KOPT-K1 (cell line): Measurements from ENCODE around the gene TBC1D3.
"Not testable (repeated sequence)": the region's sequence is repeated elsewhere in the genome, so short reads cannot be mapped to it uniquely, and the experiment has no call there.

Source experiments
- H3K27ac ChIP-seq: fragments of 200-600 bp; sonication (generic); 2 replicates; pipeline ENCODE4 v1.5.1; 2016; ENCODE audit warnings: antibody characterized with exemption, mild to moderate bottlenecking, low read depth, low read length; ENCODE audit not compliant: poor library complexity, severe bottlenecking
- H3K36me3 ChIP-seq: fragments of 200-600 bp; sonication (generic); 2 replicates; pipeline ENCODE4 v1.5.1; 2017; ENCODE audit warnings: antibody characterized with exemption, mild to moderate bottlenecking, low read length, moderate library complexity; ENCODE audit not compliant: insufficient read depth
- H3K9me3 ChIP-seq: fragments of 200-600 bp; sonication (generic); 2 replicates; pipeline ENCODE4 v1.5.1; 2017; ENCODE audit warnings: antibody characterized with exemption, low read length, mild to moderate bottlenecking; ENCODE audit not compliant: insufficient read depth, poor library complexity, severe bottlenecking

The TBC1D3 gene

GRCh38 chr17:38192455-38192854 is at the start of gene TBC1D3:
TSS of gene TBC1D3 (minus strand) at chr17:38192555. CDS start at chr17:38191029, 1,526 bp downstream.
- not testable (repeated sequence) for H3K9me3 ChIP-seq, H3K27ac ChIP-seq, H3K36me3 ChIP-seq

GRCh38 chr17:38232790-38233189 is 40.4 kb upstream of the TBC1D3 start:
- not testable (repeated sequence) for H3K36me3 ChIP-seq, H3K27ac ChIP-seq, H3K9me3 ChIP-seq

- H3K27ac ChIP-seq, H3K36me3 ChIP-seq, H3K9me3 ChIP-seq: not testable (repeated sequence)
Measured at GRCh38 chr17:38225844-38226495, 33.6 kb upstream of the TBC1D3 start.

GRCh38 chr17:38220867-38221266 is 28.5 kb upstream of the TBC1D3 start:
- not testable (repeated sequence) for H3K9me3 ChIP-seq, H3K36me3 ChIP-seq, H3K27ac ChIP-seq

- not testable (repeated sequence) for H3K9me3 ChIP-seq, H3K27ac ChIP-seq, H3K36me3 ChIP-seq
Measured at GRCh38 chr17:38200271-38200670, 7.9 kb upstream of the TBC1D3 start.

GRCh38 chr17:38134860-38135259 is 57.5 kb downstream of the TBC1D3 start:
- H3K9me3 ChIP-seq, H3K27ac ChIP-seq, H3K36me3 ChIP-seq: not testable (repeated sequence)
